Measurements from ENCODE around the gene PGK1. TPM values are rescaled to one million over a fixed set of nuclear protein-coding genes. Genes with fewer than 3 reads are reported as not detected.

The PGK1 gene
- total and polyA plus RNA-seq, 2 donors (not counting 1 experiment from before 2014, with no cell fraction given), result 141 to 636 TPM

- H3K36me3 ChIP-seq (ENCODE audit: control insufficient read depth, insufficient read depth, low read length), result peaks cover 2% of the 10 kb centered on the region
- peaks cover 26% of the 10 kb centered on the region for H3K79me2 ChIP-seq (ENCODE audit: control insufficient read depth, insufficient read depth, low read length)
- H4K20me1 ChIP-seq (ENCODE audit: control insufficient read depth, extremely low read depth, insufficient read depth, low read length), result peaks cover 1% of the 10 kb centered on the region
Observed at GRCh38 chrX:78116766-78117165, 12.7 kb downstream of the PGK1 start.

GRCh38 chrX:78118628-78119027 is 14.6 kb downstream of the PGK1 start:
- peaks cover 2% of the 10 kb centered on the region for H3K36me3 ChIP-seq (ENCODE audit: control insufficient read depth, insufficient read depth, low read length)
- H2AFZ ChIP-seq (ENCODE audit: low read length), result no peak overlapping the region
- no peak overlapping the region for H3K9ac ChIP-seq (ENCODE audit: insufficient read depth, low read length)
- no peaks in the 10 kb centered on the region for H3K9me3 ChIP-seq (ENCODE audit: control insufficient read depth, insufficient read depth, low read depth, low read length)
- TF ChIP-seq, protein P1, sequence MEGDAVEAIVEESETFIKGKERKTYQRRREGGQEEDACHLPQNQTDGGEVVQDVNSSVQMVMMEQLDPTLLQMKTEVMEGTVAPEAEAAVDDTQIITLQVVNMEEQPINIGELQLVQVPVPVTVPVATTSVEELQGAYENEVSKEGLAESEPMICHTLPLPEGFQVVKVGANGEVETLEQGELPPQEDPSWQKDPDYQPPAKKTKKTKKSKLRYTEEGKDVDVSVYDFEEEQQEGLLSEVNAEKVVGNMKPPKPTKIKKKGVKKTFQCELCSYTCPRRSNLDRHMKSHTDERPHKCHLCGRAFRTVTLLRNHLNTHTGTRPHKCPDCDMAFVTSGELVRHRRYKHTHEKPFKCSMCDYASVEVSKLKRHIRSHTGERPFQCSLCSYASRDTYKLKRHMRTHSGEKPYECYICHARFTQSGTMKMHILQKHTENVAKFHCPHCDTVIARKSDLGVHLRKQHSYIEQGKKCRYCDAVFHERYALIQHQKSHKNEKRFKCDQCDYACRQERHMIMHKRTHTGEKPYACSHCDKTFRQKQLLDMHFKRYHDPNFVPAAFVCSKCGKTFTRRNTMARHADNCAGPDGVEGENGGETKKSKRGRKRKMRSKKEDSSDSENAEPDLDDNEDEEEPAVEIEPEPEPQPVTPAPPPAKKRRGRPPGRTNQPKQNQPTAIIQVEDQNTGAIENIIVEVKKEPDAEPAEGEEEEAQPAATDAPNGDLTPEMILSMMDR (conservative IDR thresholded peaks at IDR 0.05 in 1 of 2, IDR thresholded peaks at IDR 0.05 in 1 of 2; ENCODE audit: low read depth in 1 of 2, low read length in 2 of 2), result no peak
- no peak for TF ChIP-seq EZH2 (IDR thresholded peaks at IDR 0.05; ENCODE audit: low read length, missing control alignments)
- DNase-seq (ENCODE audit: low read depth in 2 of 2), result no peak
- H3K4me1 ChIP-seq (ENCODE audit: control insufficient read depth, extremely low read depth, insufficient read depth, low read length), result no peaks in the 10 kb centered on the region
- H4K20me1 ChIP-seq (ENCODE audit: control insufficient read depth, extremely low read depth, insufficient read depth, low read length), result peaks cover 1% of the 10 kb centered on the region
- H3K4me3 ChIP-seq (replicated peaks in 1 of 4; ENCODE audit: control extremely low read depth in 1 of 4, insufficient read depth in 1 of 4, low read depth in 3 of 4, low read length in 4 of 4), result no peak overlapping the region
- no peaks in the 10 kb centered on the region for H3K27me3 ChIP-seq (ENCODE audit: control insufficient read depth, insufficient read depth, low read length)
- H3K27ac ChIP-seq (ENCODE audit: insufficient read depth, low read length), result no peak overlapping the region
- H3K4me2 ChIP-seq (ENCODE audit: extremely low read depth, insufficient read depth, low read length), result no peak overlapping the region
- H3K79me2 ChIP-seq (ENCODE audit: control insufficient read depth, insufficient read depth, low read length), result peaks cover 10% of the 10 kb centered on the region

More at GRCh38 chrX:78116766-78117165, 12.7 kb downstream of the PGK1 start:
- Histone ChIP-seq H2AFZ (ENCODE audit: low read length) (no peak overlapping the region), H3K27me3 (ENCODE audit: control insufficient read depth, insufficient read depth, low read length) (no peaks in the 10 kb centered on the region), H3K27ac (ENCODE audit: insufficient read depth, low read length) (no peak overlapping the region), H3K4me3 (replicated peaks in 1 of 4; ENCODE audit: control extremely low read depth in 1 of 4, insufficient read depth in 1 of 4, low read depth in 3 of 4, low read length in 4 of 4) (no peak overlapping the region), H3K4me2 (ENCODE audit: extremely low read depth, insufficient read depth, low read length) (no peak overlapping the region), H3K9ac (ENCODE audit: insufficient read depth, low read length) (no peak overlapping the region), H3K4me1 (ENCODE audit: control insufficient read depth, extremely low read depth, insufficient read depth, low read length) (no peaks in the 10 kb centered on the region), H3K9me3 (ENCODE audit: control insufficient read depth, insufficient read depth, low read depth, low read length) (no peaks in the 10 kb centered on the region)
- TF ChIP-seq, protein P1 (conservative IDR thresholded peaks at IDR 0.05 in 1 of 2, IDR thresholded peaks at IDR 0.05 in 1 of 2; ENCODE audit: low read depth in 1 of 2, low read length in 2 of 2), result no peak
- no peak for TF ChIP-seq EZH2 (IDR thresholded peaks at IDR 0.05; ENCODE audit: low read length, missing control alignments)
- DNase-seq (ENCODE audit: low read depth in 2 of 2), result no peak

DNA sequence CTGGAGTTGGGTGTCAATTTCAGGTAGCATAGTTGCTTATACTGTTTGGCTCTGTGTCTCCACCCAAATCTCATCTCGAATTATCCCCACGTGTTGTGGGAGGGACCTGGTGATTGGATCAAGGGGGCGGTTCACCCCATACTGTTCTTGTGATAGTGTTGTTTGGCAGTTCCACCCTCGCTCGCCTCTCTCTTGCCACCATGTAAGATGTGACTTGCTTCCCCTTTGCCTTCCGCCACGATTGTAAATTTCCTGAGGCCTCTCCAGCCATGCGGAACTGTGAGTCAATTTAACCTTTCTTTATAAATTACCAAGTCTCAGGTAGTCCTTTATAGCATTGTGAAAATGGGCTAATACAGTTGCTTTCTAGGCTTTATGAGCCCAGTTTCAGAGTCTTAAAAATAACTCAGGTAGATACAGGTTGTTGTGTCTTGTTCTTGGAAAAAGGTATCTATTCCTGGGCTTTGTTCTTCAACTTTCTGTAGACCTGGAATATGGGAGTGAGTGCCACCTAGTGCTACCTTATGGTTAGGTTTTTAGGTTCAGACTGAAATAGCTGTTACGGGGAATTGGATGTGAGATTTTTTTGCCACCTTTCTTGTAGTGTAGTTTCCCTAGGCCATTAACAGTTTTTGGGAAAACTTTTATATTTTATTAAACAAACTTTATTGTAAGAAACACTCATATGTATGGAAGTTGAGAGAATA is 15.6 kb downstream of the PGK1 start:
- Histone ChIP-seq H3K27me3 (ENCODE audit: control insufficient read depth, insufficient read depth, low read length) (no peaks in the 10 kb centered on the region), H2AFZ (ENCODE audit: low read length) (no peak overlapping the region), H3K4me1 (ENCODE audit: control insufficient read depth, extremely low read depth, insufficient read depth, low read length) (no peaks in the 10 kb centered on the region), H3K9ac (ENCODE audit: insufficient read depth, low read length) (no peak overlapping the region), H3K4me3 (replicated peaks in 1 of 4; ENCODE audit: control extremely low read depth in 1 of 4, insufficient read depth in 1 of 4, low read depth in 3 of 4, low read length in 4 of 4) (no peak overlapping the region), H3K9me3 (ENCODE audit: control insufficient read depth, insufficient read depth, low read depth, low read length) (no peaks in the 10 kb centered on the region), H3K4me2 (ENCODE audit: extremely low read depth, insufficient read depth, low read length) (no peak overlapping the region), H3K27ac (ENCODE audit: insufficient read depth, low read length) (no peak overlapping the region), H4K20me1 (ENCODE audit: control insufficient read depth, extremely low read depth, insufficient read depth, low read length) (peaks cover 1% of the 10 kb centered on the region), H3K79me2 (ENCODE audit: control insufficient read depth, insufficient read depth, low read length) (peaks cover 4% of the 10 kb centered on the region), H3K36me3 (ENCODE audit: control insufficient read depth, insufficient read depth, low read length) (peaks cover 6% of the 10 kb centered on the region)
- no peak for TF ChIP-seq EZH2 (IDR thresholded peaks at IDR 0.05; ENCODE audit: low read length, missing control alignments)
- TF ChIP-seq, protein P1 (conservative IDR thresholded peaks at IDR 0.05 in 1 of 2, IDR thresholded peaks at IDR 0.05 in 1 of 2; ENCODE audit: low read depth in 1 of 2, low read length in 2 of 2), result peak in 1 of 2 donors; percentile 16
- DNase-seq (ENCODE audit: low read depth in 2 of 2), result no peak

All from fibroblast of lung (primary cell).